GM12878 (cell line): ENCODE data around the gene MRPL20.

Source experiments
- CBFB ChIP-seq: IDR thresholded peaks from 2 replicates; pipeline ENCODE4 v1.6.1; 2016; ENCODE audit warnings: antibody characterized with exemption, low read depth
- GABPA ChIP-seq: IDR thresholded peaks from 2 replicates; pipeline ENCODE4 v1.6.1; 2014; ENCODE audit warnings: antibody characterized with exemption, low read depth, mild to moderate bottlenecking, inconsistent platforms
- NR2C2 ChIP-seq: IDR thresholded peaks from 2 replicates; pipeline ENCODE4 v1.6.1; 2011; ENCODE audit warnings: borderline replicate concordance, low read depth; ENCODE audit not compliant: control insufficient read depth, insufficient read length
- RAD51 ChIP-seq: fragments of 450-650 bp; IDR thresholded peaks from 2 replicates; pipeline ENCODE4 v1.6.1; 2016; ENCODE audit warnings: moderate library complexity, mild to moderate bottlenecking, inconsistent platforms
- SMAD1 ChIP-seq: fragments of 450-650 bp; IDR thresholded peaks from 2 replicates; pipeline ENCODE4 v1.6.1; 2018; ENCODE audit warnings: mild to moderate bottlenecking, low read depth; ENCODE audit not compliant: partially characterized antibody
- SUZ12 ChIP-seq: fragments of 200-600 bp; sonication (generic); IDR thresholded peaks from one replicate; pipeline ENCODE4 v1.6.1; 2018; ENCODE audit warnings: antibody characterized with exemption, mild to moderate bottlenecking; ENCODE audit not compliant: unreplicated experiment
- ZNF24 ChIP-seq: fragments of 450-650 bp; IDR thresholded peaks from 2 replicates; pipeline ENCODE4 v1.6.1; 2017; ENCODE audit warnings: antibody characterized with exemption, mild to moderate bottlenecking
- TF ChIP-seq, protein P1 (sequence below), 3 experiments: IDR thresholded peaks in 2 of 3; conservative IDR thresholded peaks in 1 of 3; 2 replicates each; pipeline ENCODE4 v1.5.1; 2011; ENCODE audit warnings: low read depth in 3 of 3, low read length in 3 of 3, mild to moderate bottlenecking in 3 of 3, control low read depth in 2 of 3, moderate library complexity in 2 of 3, inconsistent platforms in 1 of 3, mixed read lengths in 1 of 3; ENCODE audit not compliant: control insufficient read depth in 2 of 3, insufficient read depth in 1 of 3; ENCODE audit errors: extremely low read depth in 1 of 3
- TF ChIP-seq, protein P2 (sequence below): IDR thresholded peaks from 2 replicates; pipeline ENCODE4 v1.6.1; 2012; ENCODE audit warnings: mild to moderate bottlenecking, low read depth, low read length
- TF ChIP-seq, protein P3 (sequence below): IDR thresholded peaks from 2 replicates; pipeline ENCODE4 v1.6.1; 2012; ENCODE audit warnings: low read depth, low read length, improper control_type of control experiment

DNA sequence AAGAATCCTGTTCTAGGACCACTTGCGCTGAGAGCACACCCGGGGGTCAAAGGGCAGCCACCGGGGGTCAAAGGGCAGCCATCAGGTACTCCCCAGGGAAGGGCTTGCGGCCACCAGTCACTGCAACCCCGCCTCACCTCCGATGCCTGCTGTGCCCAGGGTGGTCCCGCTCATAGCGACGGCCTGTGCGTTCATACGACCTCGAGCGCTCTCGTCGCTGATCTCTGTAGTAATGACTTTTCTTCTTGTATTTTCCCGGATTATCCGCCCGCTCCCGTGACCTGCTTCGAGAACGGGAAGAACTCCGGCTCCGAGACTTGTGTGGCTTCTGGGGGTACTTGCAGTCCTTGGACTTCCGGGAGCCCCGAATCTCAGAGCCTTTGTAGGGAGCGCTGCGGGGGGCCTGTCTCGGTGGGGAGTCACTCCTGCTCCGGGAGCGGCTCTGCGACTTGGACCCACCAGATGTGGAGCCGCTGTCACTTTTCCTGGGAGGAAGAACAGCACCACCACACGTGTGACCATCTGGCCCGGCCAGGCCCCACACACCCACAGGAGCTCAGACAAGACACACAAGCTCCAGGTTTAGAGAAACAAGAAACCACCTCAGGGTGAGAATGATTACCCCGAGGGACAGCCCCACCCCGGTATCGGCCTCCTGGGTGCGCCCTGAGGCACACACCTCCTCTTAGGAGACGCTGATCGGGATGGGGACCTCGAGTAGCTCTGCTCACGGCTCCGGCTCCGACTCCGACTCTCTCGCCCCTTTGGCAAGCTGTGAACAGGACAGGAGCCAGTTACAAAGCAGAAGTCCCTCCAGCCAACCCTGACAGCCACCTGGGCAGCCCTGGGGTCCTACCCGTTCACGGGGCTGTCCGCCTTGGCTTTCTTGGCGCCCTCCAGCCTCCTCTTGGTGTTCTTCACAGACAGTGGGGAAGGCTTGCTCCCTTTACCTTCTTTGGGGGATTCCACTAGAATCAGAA is 19.7 kb downstream of the MRPL20 start:
- TF ChIP-seq, protein P1, sequence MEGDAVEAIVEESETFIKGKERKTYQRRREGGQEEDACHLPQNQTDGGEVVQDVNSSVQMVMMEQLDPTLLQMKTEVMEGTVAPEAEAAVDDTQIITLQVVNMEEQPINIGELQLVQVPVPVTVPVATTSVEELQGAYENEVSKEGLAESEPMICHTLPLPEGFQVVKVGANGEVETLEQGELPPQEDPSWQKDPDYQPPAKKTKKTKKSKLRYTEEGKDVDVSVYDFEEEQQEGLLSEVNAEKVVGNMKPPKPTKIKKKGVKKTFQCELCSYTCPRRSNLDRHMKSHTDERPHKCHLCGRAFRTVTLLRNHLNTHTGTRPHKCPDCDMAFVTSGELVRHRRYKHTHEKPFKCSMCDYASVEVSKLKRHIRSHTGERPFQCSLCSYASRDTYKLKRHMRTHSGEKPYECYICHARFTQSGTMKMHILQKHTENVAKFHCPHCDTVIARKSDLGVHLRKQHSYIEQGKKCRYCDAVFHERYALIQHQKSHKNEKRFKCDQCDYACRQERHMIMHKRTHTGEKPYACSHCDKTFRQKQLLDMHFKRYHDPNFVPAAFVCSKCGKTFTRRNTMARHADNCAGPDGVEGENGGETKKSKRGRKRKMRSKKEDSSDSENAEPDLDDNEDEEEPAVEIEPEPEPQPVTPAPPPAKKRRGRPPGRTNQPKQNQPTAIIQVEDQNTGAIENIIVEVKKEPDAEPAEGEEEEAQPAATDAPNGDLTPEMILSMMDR (IDR thresholded peaks at IDR 0.05 in 2 of 3, conservative IDR thresholded peaks at IDR 0.05 in 1 of 3; ENCODE audit: control insufficient read depth in 2 of 3, extremely low read depth in 1 of 3, insufficient read depth in 1 of 3, low read depth in 3 of 3, low read length in 3 of 3), result no peak
- no peak for TF ChIP-seq CBFB
- TF ChIP-seq RAD51, result no peak
- TF ChIP-seq SMAD1, result no peak
- no peak for TF ChIP-seq GABPA
- TF ChIP-seq, protein P2, sequence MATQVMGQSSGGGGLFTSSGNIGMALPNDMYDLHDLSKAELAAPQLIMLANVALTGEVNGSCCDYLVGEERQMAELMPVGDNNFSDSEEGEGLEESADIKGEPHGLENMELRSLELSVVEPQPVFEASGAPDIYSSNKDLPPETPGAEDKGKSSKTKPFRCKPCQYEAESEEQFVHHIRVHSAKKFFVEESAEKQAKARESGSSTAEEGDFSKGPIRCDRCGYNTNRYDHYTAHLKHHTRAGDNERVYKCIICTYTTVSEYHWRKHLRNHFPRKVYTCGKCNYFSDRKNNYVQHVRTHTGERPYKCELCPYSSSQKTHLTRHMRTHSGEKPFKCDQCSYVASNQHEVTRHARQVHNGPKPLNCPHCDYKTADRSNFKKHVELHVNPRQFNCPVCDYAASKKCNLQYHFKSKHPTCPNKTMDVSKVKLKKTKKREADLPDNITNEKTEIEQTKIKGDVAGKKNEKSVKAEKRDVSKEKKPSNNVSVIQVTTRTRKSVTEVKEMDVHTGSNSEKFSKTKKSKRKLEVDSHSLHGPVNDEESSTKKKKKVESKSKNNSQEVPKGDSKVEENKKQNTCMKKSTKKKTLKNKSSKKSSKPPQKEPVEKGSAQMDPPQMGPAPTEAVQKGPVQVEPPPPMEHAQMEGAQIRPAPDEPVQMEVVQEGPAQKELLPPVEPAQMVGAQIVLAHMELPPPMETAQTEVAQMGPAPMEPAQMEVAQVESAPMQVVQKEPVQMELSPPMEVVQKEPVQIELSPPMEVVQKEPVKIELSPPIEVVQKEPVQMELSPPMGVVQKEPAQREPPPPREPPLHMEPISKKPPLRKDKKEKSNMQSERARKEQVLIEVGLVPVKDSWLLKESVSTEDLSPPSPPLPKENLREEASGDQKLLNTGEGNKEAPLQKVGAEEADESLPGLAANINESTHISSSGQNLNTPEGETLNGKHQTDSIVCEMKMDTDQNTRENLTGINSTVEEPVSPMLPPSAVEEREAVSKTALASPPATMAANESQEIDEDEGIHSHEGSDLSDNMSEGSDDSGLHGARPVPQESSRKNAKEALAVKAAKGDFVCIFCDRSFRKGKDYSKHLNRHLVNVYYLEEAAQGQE, result no peak
- TF ChIP-seq, protein P3, sequence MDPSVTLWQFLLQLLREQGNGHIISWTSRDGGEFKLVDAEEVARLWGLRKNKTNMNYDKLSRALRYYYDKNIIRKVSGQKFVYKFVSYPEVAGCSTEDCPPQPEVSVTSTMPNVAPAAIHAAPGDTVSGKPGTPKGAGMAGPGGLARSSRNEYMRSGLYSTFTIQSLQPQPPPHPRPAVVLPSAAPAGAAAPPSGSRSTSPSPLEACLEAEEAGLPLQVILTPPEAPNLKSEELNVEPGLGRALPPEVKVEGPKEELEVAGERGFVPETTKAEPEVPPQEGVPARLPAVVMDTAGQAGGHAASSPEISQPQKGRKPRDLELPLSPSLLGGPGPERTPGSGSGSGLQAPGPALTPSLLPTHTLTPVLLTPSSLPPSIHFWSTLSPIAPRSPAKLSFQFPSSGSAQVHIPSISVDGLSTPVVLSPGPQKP, result no peak
- TF ChIP-seq ZNF24, result no peak
- TF ChIP-seq SUZ12, result no peak
- TF ChIP-seq NR2C2, result no peak
